GM12873 (cell line): Measurements from ENCODE around the gene TBCB.

Experiments
- TF ChIP-seq, protein P1 (sequence below): IDR thresholded peaks from 2 replicates; pipeline ENCODE4 v1.5.1; 2012; ENCODE audit warnings: low read depth, mild to moderate bottlenecking, moderate library complexity, low read length, control low read depth; ENCODE audit not compliant: insufficient read depth; ENCODE audit errors: missing control alignments

TBCB gene

DNA sequence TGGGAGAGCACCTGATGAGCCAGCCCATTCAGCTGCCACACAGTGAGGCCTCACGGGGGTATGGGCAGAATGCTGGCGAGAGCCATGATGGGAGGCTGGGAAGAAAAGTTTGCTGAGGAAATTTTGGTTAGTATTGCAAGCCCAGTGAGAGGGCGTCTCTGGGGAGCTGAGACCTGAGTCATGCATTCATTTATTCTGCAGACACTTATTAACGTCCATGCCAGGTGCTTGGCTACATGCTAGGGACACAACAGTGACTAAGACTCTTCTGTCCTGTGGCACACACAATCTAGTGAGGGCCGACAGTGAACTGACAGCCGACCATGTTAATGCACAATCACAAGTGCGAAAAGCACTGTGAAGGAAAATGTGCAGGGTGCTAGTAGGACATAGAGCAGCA lies 33.4 kb upstream of the TBCB start:
- TF ChIP-seq, protein P1, sequence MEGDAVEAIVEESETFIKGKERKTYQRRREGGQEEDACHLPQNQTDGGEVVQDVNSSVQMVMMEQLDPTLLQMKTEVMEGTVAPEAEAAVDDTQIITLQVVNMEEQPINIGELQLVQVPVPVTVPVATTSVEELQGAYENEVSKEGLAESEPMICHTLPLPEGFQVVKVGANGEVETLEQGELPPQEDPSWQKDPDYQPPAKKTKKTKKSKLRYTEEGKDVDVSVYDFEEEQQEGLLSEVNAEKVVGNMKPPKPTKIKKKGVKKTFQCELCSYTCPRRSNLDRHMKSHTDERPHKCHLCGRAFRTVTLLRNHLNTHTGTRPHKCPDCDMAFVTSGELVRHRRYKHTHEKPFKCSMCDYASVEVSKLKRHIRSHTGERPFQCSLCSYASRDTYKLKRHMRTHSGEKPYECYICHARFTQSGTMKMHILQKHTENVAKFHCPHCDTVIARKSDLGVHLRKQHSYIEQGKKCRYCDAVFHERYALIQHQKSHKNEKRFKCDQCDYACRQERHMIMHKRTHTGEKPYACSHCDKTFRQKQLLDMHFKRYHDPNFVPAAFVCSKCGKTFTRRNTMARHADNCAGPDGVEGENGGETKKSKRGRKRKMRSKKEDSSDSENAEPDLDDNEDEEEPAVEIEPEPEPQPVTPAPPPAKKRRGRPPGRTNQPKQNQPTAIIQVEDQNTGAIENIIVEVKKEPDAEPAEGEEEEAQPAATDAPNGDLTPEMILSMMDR: no peak

DNA sequence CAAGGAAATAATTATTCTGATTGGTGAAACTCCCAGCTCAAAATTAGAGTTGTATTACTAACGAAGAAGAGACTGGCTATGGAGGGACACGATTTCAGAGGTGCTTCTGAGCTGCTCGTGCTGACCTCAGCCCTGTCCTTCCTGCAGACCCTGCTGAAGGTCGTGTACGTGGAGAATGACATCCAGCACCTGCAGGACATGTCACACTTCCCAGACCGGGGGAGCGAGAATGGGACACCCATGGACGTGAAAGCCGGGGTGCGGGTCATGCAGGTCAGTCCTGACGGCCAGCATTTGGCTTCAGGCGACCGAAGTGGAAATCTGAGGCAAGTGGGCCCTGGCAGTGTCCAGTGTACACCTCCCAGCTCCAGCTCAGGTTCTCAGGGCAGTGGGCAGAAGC lies 32.4 kb upstream of the TBCB start:
- TF ChIP-seq, protein P1: no peak

DNA sequence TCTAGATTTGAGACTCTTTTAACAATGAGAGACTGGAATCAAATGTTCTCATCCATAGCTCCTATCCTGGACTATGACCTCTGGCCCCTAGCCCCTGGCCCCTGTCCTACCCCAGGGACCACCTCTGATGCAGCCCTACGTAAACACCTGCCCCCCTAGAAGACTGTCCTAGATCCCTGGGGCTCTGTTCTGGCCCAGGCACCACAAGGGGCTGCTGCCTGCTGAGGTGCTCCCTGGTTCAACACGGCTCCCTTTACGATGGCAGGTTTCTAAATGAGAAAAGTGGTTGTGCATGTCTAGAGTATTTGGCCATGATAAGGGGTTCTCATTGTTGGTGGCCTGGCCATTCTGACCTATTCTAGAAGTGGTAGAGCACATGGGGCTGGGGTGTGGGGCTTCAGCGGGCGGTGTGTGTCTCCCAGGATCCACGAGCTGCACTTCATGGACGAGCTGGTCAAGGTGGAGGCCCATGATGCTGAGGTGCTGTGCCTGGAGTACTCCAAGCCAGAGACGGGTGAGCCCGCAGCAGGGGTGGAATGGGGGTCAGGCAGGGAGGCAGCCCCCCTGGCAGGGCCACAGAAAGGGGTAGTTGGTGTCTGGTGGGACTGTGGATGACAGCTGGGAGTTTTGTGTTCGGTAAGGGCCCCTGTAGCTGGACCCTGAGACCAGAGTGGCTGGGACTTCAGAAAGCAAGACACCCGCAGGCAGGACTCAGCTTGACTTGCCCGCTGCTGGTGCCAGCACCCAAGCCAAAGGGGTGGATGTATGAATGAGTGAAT lies 30.8 kb upstream of the TBCB start:
- TF ChIP-seq, protein P1: no peak

DNA sequence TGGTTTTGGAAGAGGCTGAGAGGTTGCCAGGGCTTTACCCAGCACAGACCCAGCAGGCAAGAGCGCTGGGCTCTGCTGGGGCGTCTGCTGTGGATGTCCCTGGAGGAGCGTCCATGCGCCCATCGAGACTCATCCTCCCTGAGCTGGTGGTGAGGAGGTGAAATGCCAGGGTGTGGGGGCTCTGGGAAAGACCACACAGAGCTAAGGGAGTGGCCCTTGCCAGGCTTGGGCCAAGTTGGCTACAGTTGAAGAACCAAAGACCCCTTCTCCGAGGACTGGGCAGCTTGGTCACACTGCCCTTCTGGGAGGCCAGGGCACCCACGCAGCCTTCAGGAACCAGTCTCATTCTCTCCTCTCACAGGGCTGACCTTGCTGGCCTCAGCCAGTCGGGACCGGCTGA lies 28.9 kb upstream of the TBCB start:
- TF ChIP-seq, protein P1: no peak

DNA sequence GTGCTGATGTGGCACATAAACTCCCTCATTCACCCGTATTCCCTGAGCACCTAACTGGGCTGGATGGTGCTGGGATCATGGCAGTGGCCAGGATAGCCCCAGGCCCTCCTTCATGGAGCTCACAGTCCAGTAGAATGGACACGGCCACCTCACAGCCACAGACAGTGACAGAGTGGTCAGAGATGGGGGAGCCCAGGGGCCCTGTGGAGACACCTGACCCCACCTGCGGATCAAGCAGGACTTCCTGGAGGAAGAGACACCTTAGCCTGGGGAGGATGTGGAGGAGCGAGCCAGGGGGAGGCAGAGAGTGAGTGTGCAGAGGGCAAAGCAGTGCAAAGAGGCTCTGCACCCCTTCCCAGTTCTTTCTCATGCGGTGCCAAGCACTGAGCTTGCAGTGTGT lies 25.4 kb upstream of the TBCB start:
- TF ChIP-seq, protein P1: no peak

DNA sequence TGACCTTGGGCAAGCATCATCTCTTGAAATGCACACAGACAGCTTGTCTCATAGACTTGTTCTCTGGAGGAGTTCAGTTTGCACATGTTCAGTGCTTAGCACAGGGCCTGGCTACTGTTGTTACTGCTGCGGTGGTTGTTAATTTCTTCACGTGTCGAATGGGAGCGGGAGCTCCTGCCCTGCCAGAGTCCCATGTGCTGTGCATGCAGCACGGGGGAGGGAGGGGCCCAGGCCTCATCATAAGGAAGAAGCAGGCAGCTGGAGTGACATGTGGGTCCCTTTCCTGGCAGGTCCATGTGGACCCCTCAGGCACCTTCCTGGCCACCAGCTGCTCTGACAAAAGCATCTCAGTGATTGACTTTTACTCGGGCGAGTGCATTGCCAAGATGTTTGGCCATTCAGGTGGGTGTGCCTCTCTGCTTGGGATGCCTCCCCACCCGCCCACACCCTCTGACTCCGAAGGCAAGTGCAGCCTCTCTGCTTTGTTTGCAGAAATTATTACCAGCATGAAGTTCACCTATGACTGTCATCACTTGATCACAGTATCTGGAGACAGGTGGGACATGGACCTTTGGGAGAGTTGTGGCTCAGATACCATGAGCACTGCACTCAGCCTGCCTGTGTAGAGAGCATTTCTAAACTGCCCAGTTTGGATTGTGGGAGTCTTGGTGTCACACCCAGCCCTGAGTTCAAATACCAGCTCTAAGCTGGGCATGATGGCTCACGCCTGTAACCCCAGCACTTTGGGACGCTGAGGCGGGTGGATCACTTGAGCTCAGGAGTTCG lies 24.2 kb upstream of the TBCB start:
- TF ChIP-seq, protein P1: no peak

DNA sequence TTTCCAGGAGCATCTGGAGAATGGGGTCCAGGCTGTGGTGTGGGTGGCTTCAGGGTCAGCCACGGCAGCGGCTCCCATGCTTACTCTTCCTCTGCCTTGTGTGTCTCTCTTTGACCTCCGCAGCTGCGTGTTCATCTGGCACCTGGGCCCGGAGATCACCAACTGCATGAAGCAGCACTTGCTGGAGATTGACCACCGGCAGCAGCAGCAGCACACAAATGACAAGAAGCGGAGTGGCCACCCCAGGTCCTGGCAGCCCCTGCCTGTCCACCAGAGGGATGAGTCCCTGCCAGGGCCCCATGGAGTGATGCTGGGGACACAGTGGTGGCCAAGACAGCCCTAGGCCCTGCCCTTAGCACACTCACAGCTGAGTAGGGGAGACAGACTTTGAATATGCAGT lies 22.7 kb upstream of the TBCB start:
- TF ChIP-seq, protein P1: no peak
